Sciatic nerve (tissue), 1 donor: ENCODE results near the gene KCNAB2. TPM values are rescaled to one million over a fixed set of nuclear protein-coding genes. Genes with fewer than 3 reads are reported as not detected.

ENCODE experiments used
- total RNA-seq: library from RNA; stranded (reverse); fragmentation: NEBNext Ultra II Directional; extraction: Animal tissue kit (Norgen Biotek cat#: 25700); gene quantifications from one replicate; pipeline ENCODE4 v1.2.1, GENCODE V29; 2021
- donor health status: DM: no; HTN: no; CAD: no.

Gene KCNAB2
- total RNA-seq, 1 donor from 2014 or later, result 20.1 TPM

Other genes with a start within 250 kb of the KCNAB2 start
- gene NPHP4, start 53.5 kb upstream of the KCNAB2 start, total RNA-seq, result 18.0 TPM
- 0.09 TPM for gene CHD5, start 134.4 kb downstream of the KCNAB2 start, total RNA-seq
- 354 TPM for gene RPL22, start 153.7 kb downstream of the KCNAB2 start, total RNA-seq
- gene RNF207, start 160.2 kb downstream of the KCNAB2 start, total RNA-seq, result 26.9 TPM
- gene ICMT, start 190.1 kb downstream of the KCNAB2 start, total RNA-seq, result 41.9 TPM
- gene HES3, start 198.3 kb downstream of the KCNAB2 start, total RNA-seq, result not detected
- 10.6 TPM for gene GPR153, start 215.2 kb downstream of the KCNAB2 start, total RNA-seq